Stimulated activated CD8-positive, alpha-beta memory T cell treated with anti-CD3 and anti-CD28 coated beads, Interleukin-7, amount 100 ng/mL, for 24 hours (primary cell): ENCODE data around the gene MAML1.
"Not testable (repeated sequence)": the region's sequence is repeated elsewhere in the genome, so short reads cannot be mapped to it uniquely, and the experiment has no call there.

Experiments
- DNase-seq: peaks from one replicate; pipeline ENCODE4 v3.0.0-alpha.2; 2020; ENCODE audit warnings: low read depth

MAML1 gene

DNA sequence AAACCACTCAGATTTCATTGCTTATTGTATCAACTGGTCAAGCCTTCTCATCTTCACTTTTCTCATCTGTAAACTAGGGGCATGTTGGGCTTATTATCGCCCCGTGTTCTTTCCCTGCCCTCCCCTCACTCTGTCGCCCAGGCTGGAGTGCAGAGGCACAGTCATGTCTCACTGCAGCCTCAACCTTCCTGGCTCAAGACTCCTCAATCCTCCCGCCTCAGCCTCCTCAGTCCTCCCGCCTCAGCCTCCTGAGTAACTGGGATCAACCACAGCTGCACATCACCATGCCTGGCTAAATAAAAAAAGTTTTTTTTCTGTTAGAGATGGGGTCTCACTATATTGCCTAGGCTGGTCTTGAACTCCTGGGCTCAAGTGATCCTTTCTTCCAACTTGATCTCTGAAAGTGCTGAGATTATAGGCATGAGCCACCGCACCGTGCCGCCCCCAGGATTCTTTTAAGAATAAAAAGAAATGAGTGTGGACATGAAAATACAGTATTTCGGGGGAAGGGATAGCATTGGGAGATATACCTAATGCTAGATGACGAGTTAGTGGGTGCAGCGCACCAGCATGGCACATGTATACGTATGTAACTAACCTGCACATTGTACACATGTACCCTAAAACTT lies 2.0 kb downstream of the MAML1 start:
- DNase-seq: no peak

DNA sequence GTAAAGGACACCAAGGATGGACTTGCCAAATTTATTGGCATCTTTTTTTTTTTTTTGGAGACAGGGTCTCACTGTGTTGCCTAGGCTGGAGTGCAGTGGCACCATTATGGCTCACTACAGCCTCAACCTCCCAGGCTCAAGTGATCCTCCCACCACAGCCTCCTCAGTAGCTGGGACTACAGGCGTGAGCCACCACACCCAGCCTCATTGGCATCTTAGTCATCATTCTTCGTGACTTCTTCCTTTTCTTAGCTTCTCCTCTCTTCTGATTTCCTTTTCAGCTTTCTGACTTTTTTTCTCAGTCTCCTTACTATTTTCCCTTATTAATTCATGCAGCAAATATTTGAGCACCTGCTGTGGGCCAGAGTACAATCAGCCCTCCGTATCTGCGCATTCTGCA lies 6.1 kb downstream of the MAML1 start:
- DNase-seq: no peak

DNA sequence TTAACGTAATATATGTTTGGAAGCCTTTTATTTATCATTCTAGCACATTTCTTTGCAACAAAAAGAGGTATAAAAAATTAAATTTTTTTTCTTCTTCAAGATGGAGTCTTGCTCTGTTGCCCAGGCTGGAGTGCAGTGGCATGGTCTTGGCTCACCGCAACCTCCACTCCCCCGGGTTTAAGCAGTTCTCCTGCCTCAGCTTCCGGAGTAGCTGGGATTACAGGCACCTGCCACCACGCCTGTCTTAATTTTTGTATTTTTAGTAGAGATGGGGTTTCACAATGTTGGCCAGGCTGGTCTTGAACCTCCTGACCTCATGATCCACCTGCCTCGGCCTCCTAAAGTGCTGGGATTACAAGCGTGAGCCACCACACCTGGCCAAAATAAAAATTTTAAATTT lies 11.5 kb downstream of the MAML1 start:
- DNase-seq: not testable (repeated sequence)

DNA sequence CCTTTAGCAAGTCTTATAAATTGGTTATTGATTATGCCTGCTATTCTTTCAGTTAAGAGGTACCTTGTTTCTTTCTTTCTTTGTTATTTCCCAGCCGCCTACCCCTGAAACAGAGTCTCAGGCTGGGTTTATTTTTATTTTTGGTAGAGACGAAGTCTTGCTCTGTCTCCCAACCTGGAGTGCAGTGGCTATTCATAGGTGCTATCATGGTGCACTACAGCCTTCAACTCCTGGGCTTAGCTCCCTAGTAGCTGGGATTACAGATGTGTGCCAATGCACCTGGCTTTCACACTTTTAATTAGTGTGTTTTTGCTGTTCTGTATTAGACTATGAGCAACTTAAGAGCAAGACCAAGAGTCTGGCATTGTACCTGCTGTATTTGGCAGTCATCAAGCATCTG lies 14.2 kb downstream of the MAML1 start:
- DNase-seq: no peak

DNA sequence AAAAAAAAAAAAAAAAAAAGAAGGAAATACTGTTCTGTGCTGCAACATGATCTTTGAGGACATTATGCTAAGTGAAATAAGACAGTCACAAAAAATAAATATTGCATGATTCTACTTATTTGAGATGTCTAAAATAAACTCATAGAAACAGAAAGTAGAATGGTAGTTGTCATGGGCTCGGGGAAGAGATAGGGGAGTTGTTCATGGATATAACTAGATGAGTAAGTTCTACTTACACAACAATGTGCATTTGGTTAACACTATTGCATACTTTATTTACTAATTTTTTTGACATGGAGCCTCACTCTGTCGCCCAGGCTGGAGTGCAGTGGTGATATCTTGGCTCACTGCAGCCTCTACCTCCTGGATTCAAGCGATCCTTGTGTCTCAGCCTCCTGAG lies 15.2 kb downstream of the MAML1 start:
- no peak for DNase-seq

DNA sequence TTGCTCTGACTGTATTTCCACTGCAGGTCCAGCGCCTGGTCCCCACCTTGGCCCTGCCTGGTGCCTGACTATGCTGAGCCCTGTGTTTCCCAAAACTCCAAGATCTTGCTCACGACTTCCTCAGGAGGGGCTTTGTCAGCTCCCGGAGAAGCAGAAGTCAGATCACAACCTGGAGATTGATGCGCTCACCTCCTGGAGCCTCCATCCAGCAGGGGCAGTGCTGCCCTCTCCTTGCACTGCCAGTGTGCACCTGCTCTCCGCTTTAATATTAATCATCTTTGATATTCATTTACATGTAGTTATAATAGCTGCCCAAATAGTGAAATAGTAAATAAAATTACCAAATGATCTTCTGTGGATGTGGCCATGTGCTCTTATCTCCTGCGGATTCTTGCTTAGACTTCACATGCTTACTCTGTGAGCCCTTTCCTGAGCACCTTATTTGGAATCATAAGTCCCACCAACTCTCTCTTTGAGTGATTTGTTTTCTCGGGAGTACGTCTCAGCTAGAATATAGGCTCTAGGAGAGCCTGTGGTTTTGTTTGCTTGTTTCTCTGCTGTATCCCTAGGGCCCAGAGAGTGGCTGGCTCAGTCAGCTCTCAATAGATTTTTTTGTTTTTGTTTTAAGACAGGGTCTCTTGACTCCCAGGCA lies 17.4 kb downstream of the MAML1 start:
- DNase-seq: no peak

DNA sequence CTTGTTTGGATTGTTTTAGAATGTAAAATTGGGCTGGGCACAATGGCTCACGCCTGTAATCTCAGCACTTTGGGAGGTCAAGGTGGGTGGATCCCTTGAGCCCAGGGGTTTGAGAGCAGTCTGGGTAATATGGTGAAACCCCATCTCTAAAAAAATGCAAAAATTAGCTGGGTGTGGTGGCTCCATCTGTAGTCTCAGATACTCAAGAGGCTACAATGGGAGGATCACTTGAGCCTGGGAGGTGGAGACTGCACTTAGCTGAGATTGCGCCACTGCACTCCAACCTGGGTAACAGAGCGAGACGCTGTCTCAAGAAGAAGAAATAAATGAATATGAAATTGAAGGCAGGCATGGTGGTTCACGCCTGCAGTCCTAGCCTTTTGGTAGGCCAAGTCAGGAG lies 21.3 kb downstream of the MAML1 start:
- no peak for DNase-seq

DNA sequence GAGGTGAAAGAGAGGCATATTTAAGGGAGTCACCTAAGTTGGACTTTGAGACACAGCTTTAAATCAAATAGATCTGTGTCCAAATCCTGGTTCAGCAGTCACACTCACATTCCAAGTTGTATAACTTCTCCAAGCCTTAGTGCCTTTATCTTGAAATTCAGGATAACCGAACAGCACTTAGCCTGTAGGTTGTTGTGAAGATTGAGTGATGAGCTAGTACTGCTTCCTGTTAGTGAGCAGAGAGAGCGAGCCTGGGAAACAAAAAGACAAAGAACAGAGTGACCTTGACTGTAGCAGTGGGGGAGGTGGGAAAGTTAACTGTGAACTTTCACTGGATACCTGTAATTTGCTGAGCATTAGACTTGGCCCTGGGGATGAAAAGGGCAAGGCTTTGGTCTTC lies 22.4 kb downstream of the MAML1 start:
- DNase-seq: no peak

DNA sequence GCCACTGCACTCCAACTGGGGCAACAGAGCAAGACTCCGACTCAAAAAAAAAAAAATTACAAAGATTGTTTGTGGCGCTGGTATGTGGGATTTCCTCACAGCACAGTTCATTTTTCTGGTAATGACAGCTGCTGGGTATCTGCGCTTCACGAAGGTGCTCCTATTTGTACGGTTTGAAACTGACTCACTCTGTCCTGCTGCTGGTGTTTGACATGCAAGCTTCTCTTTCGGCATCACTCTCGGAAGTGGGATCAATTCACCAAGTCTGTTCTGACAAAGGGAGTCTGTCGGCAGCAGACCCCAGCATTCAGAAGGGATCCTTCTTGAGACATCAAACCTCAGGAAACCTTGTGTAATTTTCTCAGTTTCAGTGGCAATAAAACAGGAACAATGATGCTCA lies 26.3 kb downstream of the MAML1 start:
- DNase-seq: no peak

DNA sequence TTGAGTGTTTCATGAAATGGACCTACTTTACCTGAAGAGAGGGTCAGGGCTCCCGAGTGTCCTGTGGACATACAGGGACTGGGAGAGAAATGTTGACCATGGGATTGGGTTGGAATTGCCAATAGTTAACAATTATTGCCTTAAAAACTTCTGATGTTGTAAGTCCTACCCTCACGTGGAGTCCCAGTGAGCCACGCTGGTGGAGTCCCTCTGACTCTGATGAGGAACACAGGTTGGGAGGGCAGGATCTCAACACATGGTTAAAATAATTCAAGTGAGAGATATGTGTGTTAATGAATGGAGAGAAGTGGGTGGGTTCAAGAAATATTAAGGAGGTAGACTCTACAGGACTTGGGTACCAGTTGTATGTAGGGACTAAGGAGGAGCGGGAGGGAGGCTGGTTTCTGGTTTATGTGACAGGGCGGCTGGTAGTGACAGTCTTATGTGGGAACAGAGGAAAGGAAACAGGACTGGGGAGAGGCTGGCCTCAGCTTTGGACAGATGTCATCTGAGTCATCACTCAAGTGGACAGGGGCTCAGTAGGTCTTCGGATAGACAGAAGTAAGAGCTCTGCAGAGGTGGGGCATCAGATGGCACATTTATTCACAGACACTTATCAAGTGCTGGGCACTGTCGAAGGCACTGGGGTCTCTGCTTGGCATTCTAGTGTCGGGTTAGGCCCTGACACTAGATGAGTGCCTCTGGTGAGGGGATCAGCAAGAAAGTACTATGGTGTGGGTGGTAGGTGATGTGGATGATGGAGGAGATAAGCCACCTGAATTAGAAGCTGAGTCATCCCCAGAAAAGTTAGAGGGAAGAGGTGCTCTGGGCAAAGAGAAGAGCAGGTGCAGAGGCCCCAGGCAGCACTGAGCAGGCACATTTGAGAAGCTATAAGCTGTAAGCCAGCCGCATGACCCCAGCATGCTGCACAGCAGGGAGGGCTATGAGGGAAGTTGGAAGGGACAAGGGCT lies 27.2 kb downstream of the MAML1 start:
- no peak for DNase-seq

DNA sequence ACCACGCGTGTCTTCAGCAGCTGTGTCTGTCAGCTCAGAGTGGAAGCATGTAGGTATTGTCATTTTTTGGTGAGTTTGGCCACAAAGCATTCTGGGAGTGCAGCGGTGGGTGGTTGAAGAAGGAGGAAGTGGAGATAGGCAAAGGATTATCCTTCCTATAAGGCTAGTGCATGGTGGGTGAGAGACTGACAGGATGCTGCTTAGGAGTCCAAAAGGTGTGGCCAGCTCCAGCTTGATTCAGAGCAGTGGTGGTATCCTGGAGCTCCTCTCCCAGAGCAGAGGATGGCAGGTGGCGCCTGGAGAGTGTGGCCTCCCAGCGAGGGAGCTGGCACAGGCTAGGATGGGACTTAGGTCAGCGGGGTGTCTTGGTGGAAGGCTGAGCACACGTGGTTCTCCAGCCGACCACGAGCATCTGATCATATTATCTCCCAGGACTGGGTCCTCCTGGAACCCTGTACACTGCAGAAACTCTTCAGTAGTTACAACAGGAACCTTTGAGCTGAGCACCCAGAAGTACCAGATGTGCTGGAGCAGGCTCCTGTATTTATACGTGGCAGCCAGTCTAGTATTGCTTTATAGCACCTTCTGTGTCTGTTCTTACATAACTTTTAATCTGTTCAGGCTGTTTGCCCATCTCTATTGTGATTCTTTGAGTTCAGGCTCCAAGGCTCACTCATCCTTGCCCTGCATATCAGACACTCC lies 29.6 kb downstream of the MAML1 start:
- no peak for DNase-seq

DNA sequence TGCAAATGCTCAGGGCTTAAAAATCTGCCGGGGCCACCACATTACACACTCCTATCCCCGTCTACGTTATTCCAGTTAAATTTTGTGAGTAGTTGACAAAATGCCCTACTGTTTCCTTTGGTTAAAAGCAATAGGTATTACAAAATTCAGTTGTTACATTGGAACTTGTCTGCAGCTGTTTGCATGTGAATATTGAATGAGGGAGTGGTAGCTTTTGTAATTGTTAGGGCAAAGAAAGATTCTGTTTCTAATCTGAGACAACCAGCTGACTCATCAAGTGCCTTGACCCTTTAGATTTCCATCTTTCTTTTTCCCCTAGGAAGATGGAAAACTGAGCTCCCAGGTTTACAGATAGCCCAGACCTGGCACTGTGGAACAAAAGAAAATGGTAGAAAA lies 30.2 kb downstream of the MAML1 start:
- no peak for DNase-seq

DNA sequence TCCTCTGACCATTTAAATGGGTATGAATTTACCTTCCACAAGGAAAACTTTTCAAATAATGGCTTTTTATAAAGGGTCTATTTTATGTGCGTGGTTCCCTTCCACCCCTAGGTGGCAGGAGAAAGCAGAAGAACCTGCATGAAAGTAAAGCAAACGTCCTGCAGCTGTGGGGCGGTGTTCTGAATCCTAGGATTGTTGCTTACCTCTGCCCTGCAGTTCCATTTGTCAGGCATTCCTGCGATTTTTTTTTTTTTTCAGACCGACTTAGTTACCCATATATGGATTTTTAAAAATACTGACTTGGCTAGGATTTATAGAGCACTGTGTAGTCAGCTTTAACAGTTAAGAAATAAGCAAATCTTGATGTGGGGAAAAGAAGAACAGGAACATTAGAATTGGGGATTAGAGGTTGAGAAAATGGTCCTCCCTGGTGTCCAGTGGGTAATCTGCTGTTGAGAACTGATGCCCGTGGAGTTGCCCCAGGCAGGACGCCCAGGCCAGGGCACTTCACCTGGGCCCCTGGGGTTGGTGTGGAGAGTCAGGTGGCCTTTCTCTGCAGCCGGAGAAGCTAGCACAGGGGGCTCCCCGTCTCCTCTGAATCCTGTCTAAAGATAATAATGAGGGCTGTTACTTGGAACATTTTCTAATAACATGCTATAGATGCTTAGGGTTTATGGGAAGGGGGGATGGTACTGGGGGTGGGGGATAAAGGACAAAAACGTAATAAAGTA lies 30.8 kb downstream of the MAML1 start:
- DNase-seq: peak; percentile 29

DNA sequence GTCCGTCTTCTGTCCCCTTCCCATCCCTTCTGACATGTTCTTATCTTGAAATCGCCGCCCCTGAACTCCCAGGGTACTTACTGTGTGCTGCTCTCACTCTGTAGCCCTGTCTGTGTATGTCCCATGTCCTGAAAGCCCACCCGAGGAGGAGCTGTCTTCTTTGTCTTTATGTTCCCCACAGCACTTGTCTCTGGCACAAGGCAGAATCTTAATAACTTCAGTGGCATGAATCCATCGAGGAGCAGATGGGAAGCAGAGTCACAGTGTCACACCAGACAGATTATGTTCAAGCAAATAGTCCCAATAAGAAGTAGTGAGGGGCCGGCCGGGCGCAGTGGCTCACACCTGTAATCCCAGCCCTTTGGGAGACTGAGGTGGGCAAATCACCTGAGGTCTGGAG lies 31.4 kb downstream of the MAML1 start:
- DNase-seq: no peak

DNA sequence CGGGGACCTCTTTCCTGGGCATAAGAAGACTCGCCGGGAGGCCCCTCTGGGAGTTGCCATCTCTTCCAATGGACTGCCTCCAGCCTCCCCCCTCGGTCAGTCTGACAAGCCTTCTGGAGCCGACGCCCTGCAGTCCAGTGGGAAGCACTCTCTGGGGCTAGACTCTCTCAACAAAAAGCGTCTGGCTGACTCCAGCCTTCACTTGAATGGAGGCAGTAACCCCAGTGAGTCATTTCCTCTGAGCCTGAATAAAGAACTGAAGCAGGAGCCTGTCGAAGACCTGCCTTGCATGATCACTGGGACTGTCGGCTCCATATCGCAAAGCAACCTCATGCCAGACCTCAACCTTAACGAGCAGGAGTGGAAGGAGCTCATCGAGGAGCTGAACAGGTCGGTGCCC lies 32.8 kb downstream of the MAML1 start:
- DNase-seq: no peak

DNA sequence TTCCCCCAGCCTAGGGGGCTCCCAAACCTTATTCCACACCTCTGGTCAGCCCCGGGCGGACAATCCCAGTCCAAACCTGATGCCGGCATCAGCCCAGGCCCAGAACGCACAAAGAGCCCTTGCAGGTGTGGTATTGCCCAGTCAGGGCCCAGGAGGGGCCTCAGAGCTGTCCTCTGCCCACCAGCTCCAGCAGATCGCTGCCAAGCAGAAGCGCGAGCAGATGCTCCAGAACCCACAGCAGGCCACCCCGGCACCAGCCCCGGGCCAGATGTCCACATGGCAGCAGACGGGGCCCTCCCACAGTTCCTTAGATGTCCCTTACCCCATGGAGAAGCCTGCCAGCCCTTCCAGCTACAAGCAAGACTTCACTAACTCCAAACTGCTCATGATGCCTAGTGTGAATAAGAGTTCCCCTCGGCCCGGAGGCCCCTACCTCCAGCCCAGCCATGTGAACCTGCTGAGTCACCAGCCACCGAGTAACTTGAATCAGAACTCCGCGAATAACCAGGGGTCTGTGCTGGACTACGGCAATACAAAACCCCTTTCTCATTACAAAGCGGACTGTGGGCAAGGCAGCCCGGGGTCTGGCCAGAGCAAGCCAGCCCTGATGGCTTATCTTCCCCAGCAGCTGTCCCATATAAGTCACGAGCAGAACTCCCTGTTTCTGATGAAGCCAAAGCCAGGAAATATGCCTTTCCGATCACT lies 33.6 kb downstream of the MAML1 start:
- no peak for DNase-seq

DNA sequence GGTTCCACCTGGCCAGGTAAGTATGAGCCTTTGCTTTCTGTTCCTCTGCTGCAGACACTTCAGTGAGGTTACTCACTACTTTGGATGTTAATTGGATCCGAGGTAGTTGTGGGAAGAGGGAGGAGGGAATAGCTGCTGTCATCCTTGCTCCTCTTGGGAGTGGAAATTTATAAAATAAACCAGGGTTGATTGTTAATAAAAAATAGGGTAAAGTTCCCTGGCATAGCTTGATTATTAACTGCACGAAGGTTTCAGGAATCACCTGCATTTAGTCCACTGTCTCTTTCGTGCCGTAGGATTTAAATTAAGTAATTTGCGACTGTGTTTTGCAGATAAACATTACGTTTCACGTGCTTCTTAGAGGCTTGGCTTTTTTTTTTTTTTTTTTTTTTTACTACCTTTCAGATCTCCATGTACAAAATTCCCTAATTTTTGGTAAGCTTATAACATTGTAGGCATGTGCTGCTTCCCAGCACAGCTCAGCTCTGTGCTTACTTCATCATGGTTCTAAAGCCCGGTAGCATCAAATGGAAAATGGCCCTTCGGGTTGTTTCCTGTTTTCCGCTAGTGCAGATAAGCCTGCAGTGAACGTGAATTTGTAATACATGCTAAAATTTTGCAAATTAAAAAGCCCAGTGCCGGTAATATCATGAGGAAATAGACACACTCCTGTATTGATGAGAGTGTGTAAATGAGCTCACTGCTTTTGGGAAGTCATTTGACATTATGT lies 34.3 kb downstream of the MAML1 start:
- no peak for DNase-seq

DNA sequence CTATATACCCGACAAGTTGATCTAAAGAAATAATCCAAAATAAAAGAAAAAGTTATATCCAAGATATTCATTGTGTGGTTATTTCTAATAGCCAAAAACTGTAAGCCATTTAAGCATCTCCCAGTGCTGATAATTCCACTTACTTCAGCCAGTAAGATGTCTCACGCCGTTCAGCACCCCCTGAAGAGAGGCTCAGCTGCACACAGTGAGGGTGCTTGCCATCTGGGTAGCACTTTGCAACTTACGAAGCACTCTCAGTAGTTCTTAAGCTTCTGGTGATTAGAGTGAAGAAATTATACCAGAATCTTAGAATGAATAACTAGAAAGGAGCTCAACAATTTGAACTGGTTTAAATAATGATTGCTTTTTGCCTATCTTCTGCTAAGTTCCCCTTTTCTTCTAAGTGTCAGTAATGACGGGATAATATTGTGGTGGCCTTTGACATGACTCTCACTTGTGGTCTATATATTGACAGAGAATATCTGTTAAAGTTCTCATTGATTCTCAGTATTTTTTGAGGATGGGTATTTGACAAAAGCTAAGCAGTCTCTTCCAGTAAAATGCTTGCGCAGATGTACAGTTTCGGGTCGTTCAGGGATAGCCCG lies 35.0 kb downstream of the MAML1 start:
- no peak for DNase-seq

DNA sequence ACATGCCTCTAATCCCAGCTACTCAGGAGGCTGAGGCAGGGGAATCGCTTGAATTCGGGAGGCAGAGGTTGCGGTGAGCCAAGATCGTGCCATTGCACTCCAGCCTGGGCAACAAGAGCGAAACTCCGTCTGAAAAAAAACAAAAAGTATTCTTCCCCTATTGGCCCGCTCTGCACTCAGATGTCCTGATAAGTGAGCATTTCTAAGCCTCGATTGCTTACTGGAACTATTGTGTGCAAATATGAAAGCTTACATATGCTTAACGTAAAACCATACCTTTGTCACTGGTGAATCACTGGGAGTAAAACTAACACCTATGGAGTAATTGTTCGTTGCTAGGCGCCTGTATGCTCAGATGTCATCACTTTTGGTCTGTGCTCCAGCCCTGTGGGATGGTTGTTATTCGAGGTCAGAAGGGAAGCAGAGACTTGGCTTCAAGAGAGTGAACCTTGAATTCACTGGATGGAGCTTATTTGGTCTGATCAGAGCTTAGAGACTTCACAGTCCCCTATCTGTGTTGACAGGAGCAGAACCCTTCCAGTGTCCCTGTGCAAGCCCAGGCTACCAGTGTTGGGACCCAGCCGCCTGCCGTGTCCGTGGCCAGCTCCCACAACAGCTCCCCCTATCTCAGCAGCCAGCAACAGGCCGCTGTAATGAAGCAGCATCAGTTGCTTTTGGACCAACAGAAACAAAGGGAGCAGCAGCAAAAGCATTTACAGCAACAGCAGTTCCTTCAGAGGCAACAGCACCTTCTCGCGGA lies 35.9 kb downstream of the MAML1 start:
- DNase-seq: no peak
